Stimulated activated CD4-positive, alpha-beta T cell treated with anti-CD3 and anti-CD28 coated beads, TNF-alpha, amount 100 ng/mL, for 1 hour (primary cell): ENCODE results near the gene CDKN3.
A peak's percentile ranks its signal among the peaks of the same experiment; 100 is the strongest.

ENCODE experiments used
- DNase-seq, 3 donors: peaks; one replicate each; pipeline ENCODE4 v3.0.0-alpha.2; 2020; ENCODE audit warnings: low read depth in 3 of 3, low spot score in 1 of 3

Gene CDKN3, protein sequence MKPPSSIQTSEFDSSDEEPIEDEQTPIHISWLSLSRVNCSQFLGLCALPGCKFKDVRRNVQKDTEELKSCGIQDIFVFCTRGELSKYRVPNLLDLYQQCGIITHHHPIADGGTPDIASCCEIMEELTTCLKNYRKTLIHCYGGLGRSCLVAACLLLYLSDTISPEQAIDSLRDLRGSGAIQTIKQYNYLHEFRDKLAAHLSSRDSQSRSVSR

DNA sequence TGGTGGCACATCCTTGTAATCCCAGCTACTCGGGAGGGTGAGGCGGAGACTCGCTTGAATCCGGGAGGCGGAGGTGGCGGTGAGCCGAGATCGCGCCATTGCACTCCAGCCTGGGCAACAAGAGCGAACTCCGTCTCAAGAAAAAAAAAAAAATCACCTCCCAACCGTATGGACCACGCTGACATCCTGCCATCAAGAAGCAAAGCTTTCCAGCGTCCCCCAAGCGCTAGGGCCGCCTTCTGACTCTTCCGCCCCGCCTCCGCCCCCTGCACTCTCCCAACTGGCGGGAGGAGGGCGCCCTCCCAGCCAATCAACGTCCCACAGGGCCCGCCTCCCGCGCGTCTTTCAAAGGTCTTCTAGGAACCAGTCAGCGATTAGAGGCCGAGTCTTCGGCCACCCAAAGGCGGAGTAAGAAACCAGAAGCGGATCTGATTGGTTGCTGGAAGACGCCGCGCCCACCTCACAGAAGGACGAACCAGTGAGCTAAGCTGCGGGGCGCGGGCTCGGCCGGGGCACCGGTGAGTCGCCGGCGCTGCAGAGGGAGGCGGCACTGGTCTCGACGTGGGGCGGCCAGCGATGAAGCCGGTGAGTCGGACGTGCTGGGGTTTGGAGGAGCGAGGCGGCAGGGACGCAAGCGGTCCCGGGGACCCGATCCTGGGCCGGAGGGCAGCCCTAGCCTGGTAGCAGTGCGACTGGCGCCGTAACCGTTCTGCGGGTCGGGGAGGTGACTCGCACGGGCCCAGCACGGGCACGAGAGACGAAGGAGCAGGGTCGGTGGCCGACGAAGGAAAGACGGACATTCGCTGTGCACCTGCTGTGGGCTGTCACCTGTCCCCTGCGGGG lies at the start of gene CDKN3:
CDKN3 (plus strand) TSS at position 515 of the 843 bp plus-strand sequence; CDS start at position 577, 62 bp downstream.
- peak; percentile 89 to 92 (median 92) for DNase-seq

- DNase-seq, result no peak
Measured at GRCh38 chr14:54347044-54347443, 49.8 kb upstream of the CDKN3 start.

GRCh38 chr14:54348001-54348611 lies 48.7 kb upstream of the CDKN3 start:
- no peak for DNase-seq

DNA sequence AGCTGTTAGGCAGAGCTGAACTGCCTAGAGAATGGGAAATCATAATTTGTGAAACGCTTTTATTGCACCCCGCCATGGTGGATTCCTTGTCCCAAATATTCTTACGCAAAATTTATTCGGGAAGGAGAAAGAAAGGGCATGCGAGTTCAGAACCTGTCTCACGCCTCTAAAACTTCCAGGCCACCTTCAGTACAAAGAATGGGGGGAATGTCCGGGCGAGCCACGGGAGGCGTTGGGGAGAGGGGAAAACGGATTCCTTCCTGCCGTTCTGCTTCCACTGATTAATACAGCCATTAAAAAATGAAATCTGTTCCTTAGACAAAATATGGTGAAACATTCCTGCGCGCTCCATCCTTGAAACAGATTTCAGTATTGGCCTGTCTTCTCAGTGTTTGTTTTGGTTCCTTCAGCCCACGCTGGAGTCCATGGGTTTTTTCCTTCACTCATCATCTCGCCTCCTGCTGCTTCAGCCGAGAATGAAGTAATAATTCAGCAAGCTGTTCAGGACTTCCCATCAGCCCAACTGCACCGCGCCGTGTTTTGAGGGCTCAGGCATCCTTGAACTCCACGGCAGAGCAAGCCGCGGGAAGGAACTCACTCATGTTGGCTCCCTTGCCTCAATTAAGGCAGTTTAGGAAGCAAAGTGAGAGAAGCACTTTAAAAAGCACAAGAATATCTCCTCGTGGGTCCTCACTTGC lies 47.7 kb upstream of the CDKN3 start:
- DNase-seq, result no peak

GRCh38 chr14:54349713-54350112 lies 47.1 kb upstream of the CDKN3 start:
- no peak for DNase-seq

GRCh38 chr14:54350203-54350602 lies 46.6 kb upstream of the CDKN3 start:
- DNase-seq, result no peak

DNA sequence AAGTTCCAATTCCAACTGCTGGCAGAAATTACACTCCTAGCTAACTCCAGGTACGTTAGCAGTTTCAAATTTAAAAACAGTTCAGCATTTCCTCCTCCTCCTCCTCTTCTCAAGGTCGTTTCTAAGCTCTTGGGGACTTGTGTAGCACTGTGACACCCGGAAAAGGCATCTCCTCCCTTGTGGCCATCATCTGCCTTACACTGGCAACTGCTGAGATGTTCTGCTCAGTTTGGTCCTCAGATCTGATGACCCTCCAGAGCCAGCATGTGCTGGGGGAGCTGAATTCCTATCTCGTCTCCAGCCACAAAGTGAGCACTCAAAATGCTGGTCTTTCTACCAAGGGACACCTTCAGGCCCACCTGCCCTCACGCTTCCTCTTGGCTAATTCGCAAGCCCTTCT lies 43.5 kb upstream of the CDKN3 start:
- no peak for DNase-seq

- no peak for DNase-seq
Measured at GRCh38 chr14:54353694-54354093, 43.1 kb upstream of the CDKN3 start.

DNA sequence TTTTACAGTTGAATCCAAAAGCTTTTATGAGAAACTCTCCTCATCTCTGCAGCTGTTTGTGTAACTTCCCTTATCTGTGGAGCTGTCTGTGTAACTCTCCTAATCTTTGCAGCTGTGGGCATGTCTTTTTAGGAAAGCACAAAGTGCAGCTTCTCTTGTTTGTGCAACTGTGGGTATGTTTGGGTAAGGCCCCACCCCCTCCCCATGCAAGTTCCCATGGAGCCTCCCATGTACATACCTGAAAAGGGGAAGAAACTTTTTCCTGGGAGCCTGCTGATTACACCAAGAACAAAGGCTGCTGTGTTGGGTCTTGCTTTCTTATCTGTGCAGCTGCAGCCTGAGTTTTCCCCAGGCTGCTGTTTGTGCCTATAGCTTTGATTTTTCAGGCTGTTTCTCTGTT lies 42.7 kb upstream of the CDKN3 start:
- no peak for DNase-seq

DNA sequence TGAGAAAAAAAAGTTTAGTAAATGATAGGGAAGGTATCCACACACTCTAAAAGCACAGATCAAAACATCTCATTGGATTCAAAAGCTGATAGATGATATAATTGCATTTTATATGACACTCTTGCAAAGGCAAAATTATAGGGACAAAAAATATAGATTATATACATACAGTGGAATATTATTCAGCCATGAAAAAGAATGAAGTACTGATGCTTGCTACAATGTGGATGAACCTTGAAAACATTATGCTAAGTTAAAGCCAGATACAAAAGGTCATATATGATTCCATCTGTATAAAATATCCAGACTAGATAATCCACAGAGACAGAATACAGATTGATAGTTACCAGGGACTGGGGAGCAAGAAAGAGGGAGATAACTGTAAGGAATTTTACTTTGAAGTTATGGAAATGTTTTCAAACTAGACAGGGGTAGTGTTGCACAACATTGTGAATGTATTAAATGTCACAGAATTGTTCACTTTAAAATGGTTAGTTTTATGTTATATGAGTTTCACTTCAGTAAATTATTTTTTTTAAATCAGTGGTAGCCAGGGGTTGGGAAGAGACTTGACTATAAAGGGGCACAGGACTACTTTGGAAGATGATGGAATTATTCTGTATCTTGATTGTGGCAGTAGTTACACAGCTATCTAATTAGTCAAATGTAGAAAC lies 41.7 kb upstream of the CDKN3 start:
- no peak for DNase-seq

DNA sequence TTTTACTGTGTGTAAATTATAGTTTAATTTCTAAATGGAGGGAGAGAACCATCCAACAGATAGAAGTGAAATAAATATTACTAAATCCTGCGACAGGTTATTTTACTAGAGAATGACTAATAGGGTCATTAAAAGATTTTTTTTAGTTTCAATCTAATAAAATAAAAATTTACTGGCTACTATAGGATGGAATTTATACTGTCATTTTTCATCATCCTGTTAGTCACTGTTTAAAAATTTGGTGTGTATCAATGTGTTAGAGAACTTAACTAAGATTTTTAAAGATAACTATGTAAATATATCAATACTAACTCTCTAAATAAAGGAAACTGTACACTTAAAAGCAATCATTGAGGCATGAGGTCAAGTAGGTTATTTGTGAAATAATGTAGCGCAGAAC lies 41.1 kb upstream of the CDKN3 start:
- DNase-seq, result no peak

DNA sequence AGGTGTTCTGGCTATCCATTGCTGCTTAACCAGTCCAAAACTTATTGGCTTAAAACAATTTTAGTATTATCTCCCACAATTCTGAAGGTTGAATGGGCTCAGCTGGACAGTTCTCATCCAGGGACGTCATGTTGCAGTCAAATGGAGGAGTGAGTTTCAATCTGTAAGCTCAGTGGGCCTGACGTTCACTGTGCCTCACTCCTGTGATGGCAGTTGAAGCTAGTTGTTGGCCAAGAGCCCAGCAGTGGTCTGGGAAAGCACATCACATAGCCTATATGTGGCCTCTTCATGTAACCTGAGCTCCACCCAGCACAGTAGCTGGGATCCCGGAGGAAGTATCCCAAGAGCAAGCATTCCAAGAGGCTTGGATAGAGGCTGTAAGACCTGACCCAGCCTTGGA lies 40.6 kb upstream of the CDKN3 start:
- no peak for DNase-seq

- no peak for DNase-seq
Measured at GRCh38 chr14:54360667-54361066, 36.1 kb upstream of the CDKN3 start.

DNA sequence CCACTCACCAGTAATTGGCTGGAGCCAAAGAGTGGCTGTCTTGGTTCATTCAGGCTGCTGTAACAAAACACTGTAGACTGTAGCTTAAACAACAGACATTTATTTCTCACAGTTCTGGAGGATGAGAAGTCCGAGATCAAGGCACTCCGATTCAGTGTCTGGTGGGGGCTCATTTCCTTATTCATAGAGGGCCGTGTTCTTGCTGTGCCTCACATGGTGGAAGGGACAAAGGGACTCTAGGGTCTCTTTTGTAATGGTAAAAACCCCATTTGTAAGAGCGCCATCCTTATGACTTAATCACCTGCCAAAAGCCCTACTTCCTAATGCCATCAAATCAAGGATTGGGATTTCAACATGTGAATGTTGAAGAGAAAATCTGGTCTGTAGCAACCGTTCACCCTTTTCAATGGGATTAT lies 34.7 kb upstream of the CDKN3 start:
- no peak for DNase-seq

- DNase-seq, result no peak
Measured at GRCh38 chr14:54362759-54363437, 33.9 kb upstream of the CDKN3 start.

GRCh38 chr14:54364555-54365415 lies 32.0 kb upstream of the CDKN3 start:
- no peak for DNase-seq

DNA sequence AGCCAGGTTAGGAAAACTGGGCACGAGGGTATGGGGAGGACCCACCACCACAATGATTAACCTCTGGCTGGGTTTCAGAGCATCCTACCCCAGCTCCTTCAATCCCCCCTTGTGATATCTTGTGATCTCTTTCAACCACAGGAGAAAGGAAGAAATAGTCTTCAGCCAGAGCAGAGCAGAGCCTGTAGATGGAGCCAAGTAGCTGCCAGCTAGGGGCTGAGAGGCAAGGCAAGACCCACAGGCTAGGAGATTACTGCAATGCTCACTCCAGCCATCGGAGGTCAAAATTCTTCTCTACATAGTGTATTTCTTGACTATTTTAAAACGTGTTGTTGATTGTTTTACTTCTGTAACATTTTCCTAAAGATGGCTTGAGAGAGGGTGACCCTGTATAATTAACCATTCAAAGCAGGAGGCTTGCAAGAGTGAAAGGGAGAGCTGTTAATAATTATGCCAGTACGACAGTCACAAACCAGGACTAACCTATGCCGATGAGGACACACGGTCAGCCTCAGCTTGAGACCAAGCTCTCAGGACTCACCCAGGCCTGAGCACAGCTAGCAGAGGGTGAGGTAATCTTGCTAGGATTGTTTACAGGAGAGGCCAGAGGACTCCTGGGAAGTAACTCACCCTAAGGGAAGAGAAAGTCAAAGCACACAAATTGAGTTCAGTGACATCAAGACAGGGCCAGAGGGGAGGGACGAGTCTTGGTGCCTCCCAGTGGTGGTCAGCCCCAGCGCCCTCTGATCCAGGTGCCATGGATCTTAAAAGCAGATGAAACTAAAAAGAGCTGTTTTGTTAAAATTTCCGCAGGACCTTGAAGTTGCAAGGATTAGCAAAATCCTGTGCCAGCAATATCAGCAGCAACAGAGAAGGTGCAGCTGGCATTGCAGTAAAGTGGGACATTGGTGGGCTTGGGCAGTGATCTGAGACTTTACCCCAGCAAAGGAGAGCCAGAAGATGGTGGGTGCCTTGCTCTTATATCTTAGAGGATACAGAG lies 29.8 kb upstream of the CDKN3 start:
- DNase-seq, result no peak

DNA sequence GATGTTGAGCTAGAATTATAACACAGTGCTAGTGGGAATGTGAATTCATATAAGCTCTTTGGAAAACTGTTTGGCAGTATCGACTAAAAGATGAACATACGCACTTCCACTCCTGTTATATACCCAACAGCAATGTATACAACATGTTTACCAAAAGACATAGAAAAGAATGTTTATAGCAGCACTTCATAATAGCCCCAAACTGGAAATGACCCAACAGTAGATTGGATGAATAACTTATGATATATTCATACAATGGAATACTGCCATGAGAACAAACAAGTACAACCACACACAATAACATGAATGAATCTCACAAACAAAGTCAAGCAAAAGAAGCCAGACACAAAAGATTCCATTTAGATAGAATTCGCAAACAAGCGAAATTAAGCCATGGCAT lies 28.5 kb upstream of the CDKN3 start:
- no peak for DNase-seq
